ENCODE measurements around the gene KLHL14.

DNA sequence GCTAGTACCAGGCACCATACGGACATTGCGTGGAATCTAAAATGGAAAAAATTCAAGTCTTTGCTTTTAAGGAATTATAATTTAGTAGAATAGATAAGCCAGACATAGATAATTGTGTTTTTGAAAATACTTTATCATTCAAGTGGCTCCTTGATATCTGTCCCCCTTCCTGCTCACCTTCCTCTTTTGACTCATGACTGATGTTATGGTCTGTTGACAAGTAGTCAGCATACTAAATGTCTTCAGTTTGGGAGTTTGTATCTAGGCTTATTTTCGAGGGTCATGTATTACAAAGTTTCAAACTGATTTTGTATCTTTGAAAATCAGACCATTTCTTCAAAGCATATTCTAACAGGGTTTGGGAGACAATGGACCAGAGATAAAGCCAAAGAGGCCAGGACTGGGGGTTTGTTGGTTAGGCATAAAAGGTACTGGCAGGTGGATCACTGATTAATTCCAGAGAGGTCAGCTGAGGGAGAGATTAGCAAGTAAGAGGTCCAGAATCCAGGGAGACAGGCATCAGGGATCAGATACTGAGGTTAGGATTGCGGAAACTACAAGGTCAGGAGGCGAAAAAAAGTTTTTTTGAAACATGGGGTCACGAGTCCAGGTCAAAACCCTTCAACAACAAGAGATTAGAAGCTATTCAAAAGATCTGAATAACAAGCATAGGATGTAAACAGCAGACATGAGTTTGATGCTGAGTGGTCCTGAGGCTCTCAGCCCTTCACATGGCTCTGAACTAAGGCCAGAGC is 31.5 kb upstream of the KLHL14 start:
- TF ChIP-seq PAX8 (CRISPR knock-in tag; IDR thresholded peaks at IDR 0.05; ENCODE audit: borderline replicate concordance) (no peak), MAZ (IDR thresholded peaks at IDR 0.05; ENCODE audit: borderline replicate concordance, low read depth, low read length) (no peak), MAZ (CRISPR knock-in tag; IDR thresholded peaks at IDR 0.05; ENCODE audit: low read depth) (0 out of 2 replicates have a peak, but pooled peaks have one; percentile 41), TP53 (CRISPR knock-in tag; conservative IDR thresholded peaks at IDR 0.05) (no peak), ZNF552 (CRISPR knock-in tag; IDR thresholded peaks at IDR 0.05; ENCODE audit: borderline replicate concordance) (no peak), ZBTB7A (CRISPR knock-in tag; IDR thresholded peaks at IDR 0.05) (no peak), ZFP1 (CRISPR knock-in tag; IDR thresholded peaks at IDR 0.05) (no peak; the same call in 1 of the 2 replicates), AHDC1 (CRISPR knock-in tag; IDR thresholded peaks at IDR 0.05; ENCODE audit: borderline replicate concordance) (peak; percentile 90; the same call in 1 of the 2 replicates)
- TF ChIP-seq, protein P1, sequence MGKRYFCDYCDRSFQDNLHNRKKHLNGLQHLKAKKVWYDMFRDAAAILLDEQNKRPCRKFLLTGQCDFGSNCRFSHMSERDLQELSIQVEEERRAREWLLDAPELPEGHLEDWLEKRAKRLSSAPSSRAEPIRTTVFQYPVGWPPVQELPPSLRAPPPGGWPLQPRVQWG (CRISPR knock-in tag; IDR thresholded peaks at IDR 0.05; ENCODE audit: borderline replicate concordance, low read depth) = no peak
- TF ChIP-seq, protein P2, sequence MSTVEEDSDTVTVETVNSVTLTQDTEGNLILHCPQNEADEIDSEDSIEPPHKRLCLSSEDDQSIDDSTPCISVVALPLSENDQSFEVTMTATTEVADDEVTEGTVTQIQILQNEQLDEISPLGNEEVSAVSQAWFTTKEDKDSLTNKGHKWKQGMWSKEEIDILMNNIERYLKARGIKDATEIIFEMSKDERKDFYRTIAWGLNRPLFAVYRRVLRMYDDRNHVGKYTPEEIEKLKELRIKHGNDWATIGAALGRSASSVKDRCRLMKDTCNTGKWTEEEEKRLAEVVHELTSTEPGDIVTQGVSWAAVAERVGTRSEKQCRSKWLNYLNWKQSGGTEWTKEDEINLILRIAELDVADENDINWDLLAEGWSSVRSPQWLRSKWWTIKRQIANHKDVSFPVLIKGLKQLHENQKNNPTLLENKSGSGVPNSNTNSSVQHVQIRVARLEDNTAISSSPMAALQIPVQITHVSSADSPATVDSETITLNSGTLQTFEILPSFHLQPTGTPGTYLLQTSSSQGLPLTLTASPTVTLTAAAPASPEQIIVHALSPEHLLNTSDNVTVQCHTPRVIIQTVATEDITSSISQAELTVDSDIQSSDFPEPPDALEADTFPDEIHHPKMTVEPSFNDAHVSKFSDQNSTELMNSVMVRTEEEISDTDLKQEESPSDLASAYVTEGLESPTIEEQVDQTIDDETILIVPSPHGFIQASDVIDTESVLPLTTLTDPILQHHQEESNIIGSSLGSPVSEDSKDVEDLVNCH (CRISPR knock-in tag; IDR thresholded peaks at IDR 0.05) = no peak
- TF ChIP-seq, protein P3, sequence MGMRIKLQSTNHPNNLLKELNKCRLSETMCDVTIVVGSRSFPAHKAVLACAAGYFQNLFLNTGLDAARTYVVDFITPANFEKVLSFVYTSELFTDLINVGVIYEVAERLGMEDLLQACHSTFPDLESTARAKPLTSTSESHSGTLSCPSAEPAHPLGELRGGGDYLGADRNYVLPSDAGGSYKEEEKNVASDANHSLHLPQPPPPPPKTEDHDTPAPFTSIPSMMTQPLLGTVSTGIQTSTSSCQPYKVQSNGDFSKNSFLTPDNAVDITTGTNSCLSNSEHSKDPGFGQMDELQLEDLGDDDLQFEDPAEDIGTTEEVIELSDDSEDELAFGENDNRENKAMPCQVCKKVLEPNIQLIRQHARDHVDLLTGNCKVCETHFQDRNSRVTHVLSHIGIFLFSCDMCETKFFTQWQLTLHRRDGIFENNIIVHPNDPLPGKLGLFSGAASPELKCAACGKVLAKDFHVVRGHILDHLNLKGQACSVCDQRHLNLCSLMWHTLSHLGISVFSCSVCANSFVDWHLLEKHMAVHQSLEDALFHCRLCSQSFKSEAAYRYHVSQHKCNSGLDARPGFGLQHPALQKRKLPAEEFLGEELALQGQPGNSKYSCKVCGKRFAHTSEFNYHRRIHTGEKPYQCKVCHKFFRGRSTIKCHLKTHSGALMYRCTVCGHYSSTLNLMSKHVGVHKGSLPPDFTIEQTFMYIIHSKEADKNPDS (CRISPR knock-in tag; IDR thresholded peaks at IDR 0.05) = peak; percentile 91; the same call in 1 of the 2 replicates

All from HepG2 (cell line).